RWPE1 (cell line): Measurements from ENCODE around the gene NEB.

Experiments
- CTCF ChIA-PET: fragments of 350-600 bp; sonication (Branson Sonifier 250); formaldehyde crosslinking; extraction: SDS; loops from one replicate; lab custom pipeline; 2021; lab: Yijun Ruan, JAX
- POLR2A ChIA-PET: fragments of 400-600 bp; formaldehyde crosslinking; extraction: SDS; loops from one replicate; lab custom pipeline; 2020; ENCODE audit warnings: antibody characterized with exemption; ENCODE audit not compliant: low non-redundant PET; lab: Yijun Ruan, JAX
- DNase-seq: peaks from one replicate; pipeline ENCODE4 v3.0.0; 2012; ENCODE audit warnings: low spot score
- H3K27ac ChIP-seq: fragments of 450-650 bp; 2 replicates; pipeline ENCODE4 v1.5.1; 2017
- CTCF ChIP-seq: fragments of 450-650 bp; conservative IDR thresholded peaks from 2 replicates; pipeline ENCODE4 v1.5.1; 2017; ENCODE audit warnings: low read depth, mild to moderate bottlenecking

The NEB gene

GRCh38 chr2:151673016-151673415 is 61.3 kb downstream of the NEB start:
- ChIA-PET CTCF (no interaction called here), POLR2A (no interaction called here)
- no peak for TF ChIP-seq CTCF
- H3K27ac ChIP-seq, result no peak overlapping the region
- DNase-seq, result no peak

GRCh38 chr2:151672277-151672676 is 62.0 kb downstream of the NEB start:
- ChIA-PET CTCF (interaction anchor here (0.6 kb wide), 1 partner anchor 1256 kb away, joined by 4 read pairs; no protein-coding TSS in a partner anchor), POLR2A (no interaction called here)
- H3K27ac ChIP-seq, result no peak overlapping the region
- no peak for DNase-seq
- no peak for TF ChIP-seq CTCF

GRCh38 chr2:151670846-151671597 is 63.3 kb downstream of the NEB start:
- DNase-seq, result no peak
- TF ChIP-seq CTCF, result no peak
- ChIA-PET POLR2A (no interaction called here), CTCF (no interaction called here)
- H3K27ac ChIP-seq, result no peak overlapping the region

- no peak for DNase-seq
- H3K27ac ChIP-seq, result no peak overlapping the region
- ChIA-PET CTCF (no interaction called here), POLR2A (no interaction called here)
- TF ChIP-seq CTCF, result no peak
Measured at GRCh38 chr2:151670346-151670745, 63.9 kb downstream of the NEB start.

- no peak for TF ChIP-seq CTCF
- POLR2A ChIA-PET, result no interaction called here
- DNase-seq, result no peak
- CTCF ChIA-PET, result no interaction called here
- no peak overlapping the region for H3K27ac ChIP-seq
Measured at GRCh38 chr2:151669585-151670081, 64.6 kb downstream of the NEB start.

GRCh38 chr2:151668737-151669136 is 65.5 kb downstream of the NEB start:
- TF ChIP-seq CTCF, result no peak
- DNase-seq, result no peak
- CTCF ChIA-PET, result interaction anchor here (0.7 kb wide), 1 partner anchor 120 kb away, joined by 3 read pairs; no protein-coding TSS in a partner anchor
- no peak overlapping the region for H3K27ac ChIP-seq
- POLR2A ChIA-PET, result no interaction called here
